Measurements from ENCODE around the gene CCDC134.

CCDC134 gene

GRCh38 chr22:41772198-41772597, 28.3 kb upstream of the CCDC134 start:
- H3K36me3 ChIP-seq (ENCODE audit: control insufficient read depth, insufficient read depth, low read length), result no peaks in the 10 kb centered on the region
- no peak overlapping the region for H3K4me3 ChIP-seq (ENCODE audit: insufficient read depth, low read depth, low read length, poor library complexity, severe bottlenecking)
- no peaks in the 10 kb centered on the region for H3K4me1 ChIP-seq (ENCODE audit: control insufficient read depth, insufficient read depth, low read length, poor library complexity, severe bottlenecking)
- H3K27me3 ChIP-seq (replicated peaks; ENCODE audit: control insufficient read depth, insufficient read depth, low read length, poor library complexity, severe bottlenecking), result no peaks in the 10 kb centered on the region
- DNase-seq, result no peak
- H3K9me3 ChIP-seq (ENCODE audit: control insufficient read depth, low read length), result no peaks in the 10 kb centered on the region
- no peak overlapping the region for H3K27ac ChIP-seq (ENCODE audit: insufficient read depth, low read length, poor library complexity, severe bottlenecking)

DNA sequence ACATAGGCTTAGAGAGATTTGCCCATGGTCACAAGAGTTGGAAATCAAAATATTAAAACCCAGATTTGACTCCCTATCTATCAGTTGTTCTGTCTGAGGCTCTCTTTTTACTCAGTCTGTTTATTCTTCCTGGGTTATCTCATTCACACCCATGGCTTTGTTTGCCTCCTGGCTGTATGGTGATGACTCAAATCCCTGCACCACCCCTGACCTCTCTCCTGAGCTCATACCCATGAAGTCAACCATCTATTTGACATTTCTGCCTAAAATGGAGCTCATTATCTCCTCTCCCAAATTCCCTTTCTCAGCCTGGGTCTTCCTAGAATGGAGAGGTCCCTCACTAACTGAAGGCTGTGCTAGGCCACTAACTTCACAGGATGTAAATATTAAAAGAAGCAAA, 27.8 kb upstream of the CCDC134 start:
- no peak for DNase-seq
- no peaks in the 10 kb centered on the region for H3K4me1 ChIP-seq (ENCODE audit: control insufficient read depth, insufficient read depth, low read length, poor library complexity, severe bottlenecking)
- no peaks in the 10 kb centered on the region for H3K36me3 ChIP-seq (ENCODE audit: control insufficient read depth, insufficient read depth, low read length)
- no peak overlapping the region for H3K4me3 ChIP-seq (ENCODE audit: insufficient read depth, low read depth, low read length, poor library complexity, severe bottlenecking)
- H3K9me3 ChIP-seq (ENCODE audit: control insufficient read depth, low read length), result no peaks in the 10 kb centered on the region
- no peaks in the 10 kb centered on the region for H3K27me3 ChIP-seq (replicated peaks; ENCODE audit: control insufficient read depth, insufficient read depth, low read length, poor library complexity, severe bottlenecking)
- no peak overlapping the region for H3K27ac ChIP-seq (ENCODE audit: insufficient read depth, low read length, poor library complexity, severe bottlenecking)

DNA sequence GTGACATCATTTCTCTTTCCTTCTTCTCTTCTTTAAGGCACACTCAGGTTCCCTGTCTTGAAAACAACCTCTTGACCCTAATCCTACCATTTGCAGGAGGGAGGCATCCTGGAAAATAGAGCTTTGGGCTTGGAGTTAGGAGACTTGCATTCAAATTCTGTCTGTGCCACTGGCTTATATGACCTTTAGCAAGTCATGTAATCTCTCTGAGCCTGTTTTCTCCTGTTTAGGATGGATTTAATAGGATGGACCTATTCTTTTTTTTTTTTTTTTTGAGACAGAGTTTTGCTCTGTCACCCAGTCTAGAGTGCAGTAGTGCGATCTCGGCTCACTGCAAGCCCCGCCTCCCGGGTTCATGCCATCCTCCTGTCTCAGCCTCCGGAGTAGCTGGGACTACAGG, 25.1 kb upstream of the CCDC134 start:
- no peaks in the 10 kb centered on the region for H3K27me3 ChIP-seq (replicated peaks; ENCODE audit: control insufficient read depth, insufficient read depth, low read length, poor library complexity, severe bottlenecking)
- H3K27ac ChIP-seq (ENCODE audit: insufficient read depth, low read length, poor library complexity, severe bottlenecking), result no peak overlapping the region
- no peak overlapping the region for H3K4me3 ChIP-seq (ENCODE audit: insufficient read depth, low read depth, low read length, poor library complexity, severe bottlenecking)
- peaks cover 4% of the 10 kb centered on the region for H3K4me1 ChIP-seq (ENCODE audit: control insufficient read depth, insufficient read depth, low read length, poor library complexity, severe bottlenecking)
- no peaks in the 10 kb centered on the region for H3K9me3 ChIP-seq (ENCODE audit: control insufficient read depth, low read length)
- H3K36me3 ChIP-seq (ENCODE audit: control insufficient read depth, insufficient read depth, low read length), result no peaks in the 10 kb centered on the region
- no peak for DNase-seq

- Histone ChIP-seq H3K4me3 (ENCODE audit: insufficient read depth, low read depth, low read length, poor library complexity, severe bottlenecking) (no peak overlapping the region), H3K27me3 (replicated peaks; ENCODE audit: control insufficient read depth, insufficient read depth, low read length, poor library complexity, severe bottlenecking) (no peaks in the 10 kb centered on the region), H3K36me3 (ENCODE audit: control insufficient read depth, insufficient read depth, low read length) (no peaks in the 10 kb centered on the region), H3K27ac (ENCODE audit: insufficient read depth, low read length, poor library complexity, severe bottlenecking) (no peak overlapping the region), H3K9me3 (ENCODE audit: control insufficient read depth, low read length) (no peaks in the 10 kb centered on the region), H3K4me1 (ENCODE audit: control insufficient read depth, insufficient read depth, low read length, poor library complexity, severe bottlenecking) (peaks cover 11% of the 10 kb centered on the region)
- DNase-seq, result no peak
Observed at GRCh38 chr22:41775976-41776375, 24.5 kb upstream of the CCDC134 start.

DNA sequence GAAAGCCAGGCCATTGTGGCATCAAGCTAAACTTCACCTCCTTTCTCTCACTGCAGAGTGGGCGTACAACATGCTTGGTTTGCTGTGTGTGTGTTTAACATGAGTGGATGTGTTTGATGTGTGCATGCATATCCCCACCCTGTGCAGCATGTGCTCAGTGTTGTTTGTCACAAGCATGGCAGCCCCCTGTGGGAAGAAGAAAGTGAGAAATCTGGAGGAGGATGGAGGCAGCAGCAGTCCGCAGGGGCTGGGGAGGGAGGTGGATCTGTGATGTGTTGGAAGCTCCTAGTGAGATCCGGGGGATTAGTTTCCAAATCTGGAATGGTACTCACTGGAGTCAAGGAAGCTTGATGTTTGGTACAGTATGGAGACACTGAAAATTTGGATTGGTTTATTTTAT, 24.1 kb upstream of the CCDC134 start:
- Histone ChIP-seq H3K27ac (ENCODE audit: insufficient read depth, low read length, poor library complexity, severe bottlenecking) (no peak overlapping the region), H3K4me3 (ENCODE audit: insufficient read depth, low read depth, low read length, poor library complexity, severe bottlenecking) (no peak overlapping the region), H3K36me3 (ENCODE audit: control insufficient read depth, insufficient read depth, low read length) (no peaks in the 10 kb centered on the region), H3K27me3 (replicated peaks; ENCODE audit: control insufficient read depth, insufficient read depth, low read length, poor library complexity, severe bottlenecking) (no peaks in the 10 kb centered on the region), H3K9me3 (ENCODE audit: control insufficient read depth, low read length) (no peaks in the 10 kb centered on the region), H3K4me1 (ENCODE audit: control insufficient read depth, insufficient read depth, low read length, poor library complexity, severe bottlenecking) (peaks cover 11% of the 10 kb centered on the region)
- DNase-seq, result no peak

- Histone ChIP-seq H3K27me3 (replicated peaks; ENCODE audit: control insufficient read depth, insufficient read depth, low read length, poor library complexity, severe bottlenecking) (no peaks in the 10 kb centered on the region), H3K9me3 (ENCODE audit: control insufficient read depth, low read length) (no peaks in the 10 kb centered on the region), H3K4me1 (ENCODE audit: control insufficient read depth, insufficient read depth, low read length, poor library complexity, severe bottlenecking) (peaks cover 15% of the 10 kb centered on the region), H3K27ac (ENCODE audit: insufficient read depth, low read length, poor library complexity, severe bottlenecking) (no peak overlapping the region), H3K4me3 (ENCODE audit: insufficient read depth, low read depth, low read length, poor library complexity, severe bottlenecking) (no peak overlapping the region), H3K36me3 (ENCODE audit: control insufficient read depth, insufficient read depth, low read length) (no peaks in the 10 kb centered on the region)
- DNase-seq, result no peak
Observed at GRCh38 chr22:41777749-41778425, 22.6 kb upstream of the CCDC134 start.

- Histone ChIP-seq H3K36me3 (ENCODE audit: control insufficient read depth, insufficient read depth, low read length) (peaks cover 6% of the 10 kb centered on the region), H3K4me1 (ENCODE audit: control insufficient read depth, insufficient read depth, low read length, poor library complexity, severe bottlenecking) (peaks cover 24% of the 10 kb centered on the region), H3K27ac (ENCODE audit: insufficient read depth, low read length, poor library complexity, severe bottlenecking) (peak overlapping the region; percentile 88), H3K4me3 (ENCODE audit: insufficient read depth, low read depth, low read length, poor library complexity, severe bottlenecking) (no peak overlapping the region), H3K9me3 (ENCODE audit: control insufficient read depth, low read length) (no peaks in the 10 kb centered on the region), H3K27me3 (replicated peaks; ENCODE audit: control insufficient read depth, insufficient read depth, low read length, poor library complexity, severe bottlenecking) (no peaks in the 10 kb centered on the region)
- DNase-seq, result no peak
Observed at GRCh38 chr22:41779929-41780505, 20.5 kb upstream of the CCDC134 start.

DNA sequence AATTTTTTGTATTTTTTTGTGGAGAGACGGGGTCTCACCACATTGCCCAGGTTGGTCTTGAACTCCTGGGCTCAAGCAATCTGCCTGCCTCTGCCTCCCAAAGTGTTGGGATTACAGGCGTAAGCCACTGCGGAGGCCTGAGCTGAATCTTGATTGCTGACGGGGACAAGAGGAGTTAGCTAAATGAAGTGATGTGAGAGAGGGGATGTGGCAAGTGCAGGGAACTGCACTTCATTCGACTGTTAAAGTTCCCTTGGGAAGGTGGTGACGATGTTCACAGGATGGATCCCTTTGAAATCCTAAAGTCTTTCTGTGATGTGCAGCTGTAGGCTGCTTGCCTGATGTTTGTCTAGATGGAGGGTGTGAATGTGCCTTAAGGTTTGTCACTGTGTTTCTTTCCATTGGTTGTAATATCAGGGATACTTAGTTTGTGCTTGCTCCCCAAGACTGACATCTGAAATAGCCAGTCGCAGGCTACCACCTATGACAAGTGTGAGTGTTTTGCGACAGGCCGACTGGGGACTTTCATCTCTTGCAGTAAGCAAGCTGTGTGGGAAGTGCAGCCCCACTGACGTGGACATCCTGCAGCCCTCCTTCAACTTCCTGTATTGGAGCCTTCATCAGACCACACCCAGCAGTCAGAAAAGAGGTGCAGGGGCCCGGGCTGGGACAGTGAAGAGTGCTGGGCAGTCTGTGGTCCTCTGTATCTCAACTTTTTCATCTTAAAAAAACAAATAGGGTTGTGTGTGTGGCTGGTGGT, 19.6 kb upstream of the CCDC134 start:
- peaks cover 24% of the 10 kb centered on the region for H3K4me1 ChIP-seq (ENCODE audit: control insufficient read depth, insufficient read depth, low read length, poor library complexity, severe bottlenecking)
- peak; percentile 79 to 89 (median 88) for DNase-seq

GRCh38 chr22:41781507-41781906, 19.0 kb upstream of the CCDC134 start:
- H3K27me3 ChIP-seq (replicated peaks; ENCODE audit: control insufficient read depth, insufficient read depth, low read length, poor library complexity, severe bottlenecking), result no peaks in the 10 kb centered on the region
- H3K4me3 ChIP-seq (ENCODE audit: insufficient read depth, low read depth, low read length, poor library complexity, severe bottlenecking), result peak overlapping the region; percentile 60
- no peak for DNase-seq

More for the DNA sequence above, 19.6 kb upstream of the CCDC134 start:
- H3K4me3 ChIP-seq (ENCODE audit: insufficient read depth, low read depth, low read length, poor library complexity, severe bottlenecking), result peak overlapping the region; percentile 60
- H3K36me3 ChIP-seq (ENCODE audit: control insufficient read depth, insufficient read depth, low read length), result peaks cover 6% of the 10 kb centered on the region
- H3K27ac ChIP-seq (ENCODE audit: insufficient read depth, low read length, poor library complexity, severe bottlenecking), result peak overlapping the region; percentile 88
- H3K27me3 ChIP-seq (replicated peaks; ENCODE audit: control insufficient read depth, insufficient read depth, low read length, poor library complexity, severe bottlenecking), result no peaks in the 10 kb centered on the region
- H3K9me3 ChIP-seq (ENCODE audit: control insufficient read depth, low read length), result no peaks in the 10 kb centered on the region

GRCh38 chr22:41782316-41782715, 18.2 kb upstream of the CCDC134 start:
- Histone ChIP-seq H3K4me3 (ENCODE audit: insufficient read depth, low read depth, low read length, poor library complexity, severe bottlenecking) (peak overlapping the region; percentile 60), H3K9me3 (ENCODE audit: control insufficient read depth, low read length) (no peaks in the 10 kb centered on the region), H3K27ac (ENCODE audit: insufficient read depth, low read length, poor library complexity, severe bottlenecking) (peak overlapping the region; percentile 88)

More at GRCh38 chr22:41781507-41781906, 19.0 kb upstream of the CCDC134 start:
- peak overlapping the region; percentile 88 for H3K27ac ChIP-seq (ENCODE audit: insufficient read depth, low read length, poor library complexity, severe bottlenecking)
- H3K9me3 ChIP-seq (ENCODE audit: control insufficient read depth, low read length), result no peaks in the 10 kb centered on the region
- H3K4me1 ChIP-seq (ENCODE audit: control insufficient read depth, insufficient read depth, low read length, poor library complexity, severe bottlenecking), result peaks cover 26% of the 10 kb centered on the region
- H3K36me3 ChIP-seq (ENCODE audit: control insufficient read depth, insufficient read depth, low read length), result peaks cover 11% of the 10 kb centered on the region

More at GRCh38 chr22:41782316-41782715, 18.2 kb upstream of the CCDC134 start:
- H3K4me1 ChIP-seq (ENCODE audit: control insufficient read depth, insufficient read depth, low read length, poor library complexity, severe bottlenecking), result peaks cover 30% of the 10 kb centered on the region
- peaks cover 16% of the 10 kb centered on the region for H3K36me3 ChIP-seq (ENCODE audit: control insufficient read depth, insufficient read depth, low read length)
- H3K27me3 ChIP-seq (replicated peaks; ENCODE audit: control insufficient read depth, insufficient read depth, low read length, poor library complexity, severe bottlenecking), result no peaks in the 10 kb centered on the region
- peak in 1 of 3 donors; percentile 6 for DNase-seq

Data from effector memory CD4-positive, alpha-beta T cell (primary cell).